ENCODE measurements around the gene RFK. TPM values are rescaled to one million over a fixed set of nuclear protein-coding genes. Genes with fewer than 3 reads are reported as not detected.

The RFK gene
- total and polyA plus RNA-seq, 11 donors = 11.2 to 29.5 (median 23.6) TPM

- H3K4me1 ChIP-seq = no peaks in the 10 kb centered on the region
- no peak overlapping the region for H3K27ac ChIP-seq
- no peak overlapping the region for H3K4me3 ChIP-seq
- WGBS, 4 donors = 82 to 100% (median 87%) methylated on average over 1 of the region's 1 CpG
- H3K27me3 ChIP-seq = peaks cover 0 to 10% (median 0%) of the 10 kb centered on the region in 9 donors
- intact Hi-C loops (cut with DNase I) = no loop called here
- H3K36me3 ChIP-seq = no peaks in the 10 kb centered on the region
- H3K9me3 ChIP-seq = no peaks in the 10 kb centered on the region
- ATAC-seq (no peak), DNase-seq (no peak)
- TF ChIP-seq CTCF (IDR thresholded peaks at IDR 0.05) = no peak
- no peak for TF ChIP-seq POLR2A (IDR thresholded peaks at IDR 0.05)
These were observed 58.2 kb downstream of the RFK start for GRCh38 chr9:76336027-76336426.

Other genes with a start within 250 kb of the RFK start
- gene GCNT1, start 64.8 kb upstream of the RFK start, total RNA-seq = 10 to 100 TPM in 1 of 9 donors, 1 to 10 TPM in 7, under 1 TPM in 1; 0.67 to 18.0 (median 3.4) TPM
- under 1 TPM; 0.69 to 0.76 TPM for gene GCNT1, start 64.8 kb upstream of the RFK start, polyA plus RNA-seq

All from heart left ventricle (tissue), 16 donors.